Smooth muscle cell of the brain vasculature (primary cell): ENCODE results near the gene EPHA6.
A peak's percentile ranks its signal among the peaks of the same experiment; 100 is the strongest.

Experiments
- DNase-seq: peaks from one replicate; pipeline ENCODE4 v3.0.0-alpha.2; 2012; ENCODE audit warnings: low read depth, low spot score

Gene EPHA6

GRCh38 chr3:97698691-97699090 lies 884.3 kb downstream of the EPHA6 start:
- no peak for DNase-seq

GRCh38 chr3:97699889-97700288 lies 885.5 kb downstream of the EPHA6 start:
- no peak for DNase-seq

- DNase-seq = no peak
Measured at GRCh38 chr3:97705764-97706163, 891.4 kb downstream of the EPHA6 start.

GRCh38 chr3:97706226-97706625 lies 891.8 kb downstream of the EPHA6 start:
- DNase-seq = no peak

- no peak for DNase-seq
Measured at GRCh38 chr3:97711654-97712053, 897.3 kb downstream of the EPHA6 start.

GRCh38 chr3:97712919-97713318 lies 898.5 kb downstream of the EPHA6 start:
- DNase-seq = no peak

- DNase-seq = no peak
Measured at GRCh38 chr3:97713634-97714033, 899.2 kb downstream of the EPHA6 start.

GRCh38 chr3:97719156-97719821 lies 904.9 kb downstream of the EPHA6 start:
- DNase-seq = peak; percentile 45

GRCh38 chr3:97720417-97720816 lies 906.0 kb downstream of the EPHA6 start:
- no peak for DNase-seq

- DNase-seq = no peak
Measured at GRCh38 chr3:97721446-97721845, 907.1 kb downstream of the EPHA6 start.

GRCh38 chr3:97736928-97737327 lies 922.5 kb downstream of the EPHA6 start:
- DNase-seq = no peak

- no peak for DNase-seq
Measured at GRCh38 chr3:97738761-97739160, 924.4 kb downstream of the EPHA6 start.

GRCh38 chr3:97742036-97742435 lies 927.6 kb downstream of the EPHA6 start:
- no peak for DNase-seq

- DNase-seq = no peak
Measured at GRCh38 chr3:97744289-97744688, 929.9 kb downstream of the EPHA6 start.

- DNase-seq = no peak
Measured at GRCh38 chr3:97763586-97764406, 949.4 kb downstream of the EPHA6 start.

GRCh38 chr3:97764407-97765238 lies 950.2 kb downstream of the EPHA6 start, which contains the start of gene ARL6:
ARL6 (plus strand) TSS chr3:97764758; CDS start chr3:97768108, 3,350 bp downstream.
- peak; percentile 49 for DNase-seq

GRCh38 chr3:97765336-97765735 lies 950.9 kb downstream of the EPHA6 start:
- no peak for DNase-seq

GRCh38 chr3:97772926-97773325 lies 958.5 kb downstream of the EPHA6 start:
- no peak for DNase-seq

- DNase-seq = no peak
Measured at GRCh38 chr3:97778152-97778551, 963.8 kb downstream of the EPHA6 start.

GRCh38 chr3:97793420-97794019 lies 979.1 kb downstream of the EPHA6 start:
- peak; percentile 36 for DNase-seq

- no peak for DNase-seq
Measured at GRCh38 chr3:97795951-97796350, 981.6 kb downstream of the EPHA6 start.
